PFSK-1 (cell line): ENCODE measurements around the gene EFCAB8.

Source experiments
- FOXP2 ChIP-seq: optimal IDR thresholded peaks from 2 replicates; pipeline ENCODE3; 2011; ENCODE audit warnings: borderline replicate concordance, control low read depth, inconsistent platforms; ENCODE audit not compliant: insufficient read depth; ENCODE audit errors: extremely low read length, extremely low read depth
- POLR2AphosphoS5 ChIP-seq: IDR thresholded peaks from 2 replicates; pipeline ENCODE4 v1.6.1; 2012; ENCODE audit warnings: low read depth, mild to moderate bottlenecking, control low read depth, low read length, moderate library complexity
- REST ChIP-seq, 2 experiments: IDR thresholded peaks; 2 replicates each; pipeline versions ENCODE4 v1.6.1 to v1.8.0; 2011 to 2012; ENCODE audit warnings: low read depth in 2 of 2, low read length in 2 of 2, control low read depth in 1 of 2, inconsistent platforms in 1 of 2, mild to moderate bottlenecking in 1 of 2, moderate library complexity in 1 of 2; ENCODE audit not compliant: insufficient read depth in 1 of 2
- SIN3A ChIP-seq: IDR thresholded peaks from 2 replicates; pipeline ENCODE4 v1.6.1; 2012; ENCODE audit warnings: mild to moderate bottlenecking, low read length, moderate library complexity, borderline replicate concordance; ENCODE audit not compliant: insufficient read depth
- TAF1 ChIP-seq: IDR thresholded peaks from 2 replicates; pipeline ENCODE4 v1.6.1; 2012; ENCODE audit warnings: low read length, control low read depth, borderline replicate concordance; ENCODE audit not compliant: insufficient read depth

EFCAB8 gene

GRCh38 chr20:32870985-32871384 is 12.3 kb downstream of the EFCAB8 start:
- TF ChIP-seq TAF1 (no peak), POLR2AphosphoS5 (no peak), REST (IDR thresholded peaks at IDR 0.05; ENCODE audit: insufficient read depth in 1 of 2, low read depth in 2 of 2, low read length in 2 of 2) (no peak), FOXP2 (no peak), SIN3A (no peak)

GRCh38 chr20:32871627-32872160 is 13.0 kb downstream of the EFCAB8 start:
- TF ChIP-seq REST (IDR thresholded peaks at IDR 0.05; ENCODE audit: insufficient read depth in 1 of 2, low read depth in 2 of 2, low read length in 2 of 2) (no peak), SIN3A (no peak), TAF1 (no peak), POLR2AphosphoS5 (no peak), FOXP2 (no peak)

DNA sequence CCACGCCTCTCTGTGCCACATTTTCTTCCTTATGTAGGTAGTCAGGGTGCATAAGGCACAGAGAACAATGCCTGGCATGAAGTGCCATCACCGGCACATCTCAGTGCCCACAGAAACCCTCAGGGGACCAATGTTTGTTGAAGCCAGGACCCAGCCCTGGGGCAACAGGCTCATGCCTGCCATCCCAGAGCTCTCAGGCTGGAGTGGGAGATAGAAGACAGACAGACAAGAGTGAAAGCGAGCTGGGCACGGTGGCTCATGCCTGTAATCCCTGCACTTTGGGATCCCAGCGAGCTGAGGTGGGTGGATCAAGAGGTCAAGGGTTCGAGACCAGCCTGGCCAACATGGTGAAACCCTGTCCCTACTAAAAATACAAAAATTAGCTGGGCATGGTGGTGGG is 13.5 kb downstream of the EFCAB8 start:
- TF ChIP-seq REST (IDR thresholded peaks at IDR 0.05; ENCODE audit: insufficient read depth in 1 of 2, low read depth in 2 of 2, low read length in 2 of 2) (no peak), POLR2AphosphoS5 (no peak)

- TF ChIP-seq TAF1 (no peak), FOXP2 (no peak), SIN3A (no peak), POLR2AphosphoS5 (no peak), REST (IDR thresholded peaks at IDR 0.05; ENCODE audit: insufficient read depth in 1 of 2, low read depth in 2 of 2, low read length in 2 of 2) (no peak)
These were observed 16.9 kb downstream of the EFCAB8 start for GRCh38 chr20:32875673-32876072.

GRCh38 chr20:32877507-32877906 is 18.8 kb downstream of the EFCAB8 start:
- TF ChIP-seq TAF1 (no peak), POLR2AphosphoS5 (no peak), SIN3A (no peak), REST (IDR thresholded peaks at IDR 0.05; ENCODE audit: insufficient read depth in 1 of 2, low read depth in 2 of 2, low read length in 2 of 2) (no peak), FOXP2 (no peak)
